H1 (cell line): Measurements from ENCODE around the gene GMCL1. TPM values are rescaled to one million over a fixed set of nuclear protein-coding genes. Genes with fewer than 3 reads are reported as not detected.

Experiments used
- CHD2 ChIP-seq: IDR thresholded peaks from 2 replicates; pipeline ENCODE4 v1.6.1; 2012; ENCODE audit warnings: low read length, improper control_type of control experiment
- CTCF ChIP-seq, 3 experiments: IDR thresholded peaks; 1 replicate in 2 of 3; 2 replicates in 1 of 3; pipeline versions ENCODE4 v1.5.1 to v1.6.1; 2011; ENCODE audit warnings: low read length in 3 of 3, mild to moderate bottlenecking in 3 of 3, inconsistent platforms in 2 of 3, low read depth in 1 of 3, moderate library complexity in 1 of 3; ENCODE audit not compliant: insufficient read depth in 1 of 3; ENCODE audit errors: control extremely low read depth in 1 of 3
- HDAC6 ChIP-seq: IDR thresholded peaks from one replicate; pipeline ENCODE4 v1.7.1; 2012; ENCODE audit warnings: low read depth, mild to moderate bottlenecking, inconsistent platforms, low read length, moderate library complexity
- JUN ChIP-seq: IDR thresholded peaks from 2 replicates; pipeline ENCODE4 v1.6.1; 2011; ENCODE audit warnings: low read depth, mild to moderate bottlenecking, improper control_type of control experiment, low read length
- PHF8 ChIP-seq: fragments of 200-600 bp; sonication (generic); conservative IDR thresholded peaks from 2 replicates; pipeline ENCODE4 v1.7.1; 2012; ENCODE audit warnings: low read depth, mild to moderate bottlenecking, inconsistent platforms, low read length, moderate library complexity
- POLR2A ChIP-seq, 2 experiments: IDR thresholded peaks; 1 replicate in 1 of 2; 2 replicates in 1 of 2; pipeline ENCODE4 v1.6.1; 2011; ENCODE audit warnings: low read depth in 2 of 2, low read length in 2 of 2, mild to moderate bottlenecking in 2 of 2; ENCODE audit errors: control extremely low read depth in 1 of 2
- RNF2 ChIP-seq: fragments of 200-900, 300-1000 bp; sonication (generic); IDR thresholded peaks from 2 replicates; pipeline ENCODE4 v1.7.1; 2016; ENCODE audit warnings: borderline replicate concordance, low read depth, mild to moderate bottlenecking, antibody characterized with exemption, low read length; ENCODE audit not compliant: poor library complexity, severe bottlenecking; ENCODE audit errors: missing control alignments
- SRF ChIP-seq: IDR thresholded peaks from 2 replicates; pipeline ENCODE4 v1.6.1; 2011; ENCODE audit warnings: mild to moderate bottlenecking, low read depth, low read length, moderate library complexity
- TAF1 ChIP-seq: IDR thresholded peaks from 2 replicates; pipeline ENCODE4 v1.6.1; 2011; ENCODE audit warnings: mild to moderate bottlenecking, low read depth, low read length
- polyA plus RNA-seq, 7 experiments: library from polyadenylated mRNA; depleted of rRNA in 3 of 7; stranded (reverse) in 5 of 7; unstranded in 2 of 7; fragments of >200 nt in 5 of 7; fragments of 200-250 nt in 2 of 7; gene quantifications; 1 replicate in 5 of 7; 2 replicates in 1 of 7; 4 replicates in 1 of 7; pipeline versions ENCODE4 v1.2.1 to v1.2.3, GENCODE V29; 2011 to 2013; ENCODE audit warnings: missing spikeins in 2 of 7, mixed read lengths in 2 of 7
- total RNA-seq: library from RNA; stranded (reverse); fragmentation: NEBNext Ultra II Directional; extraction: Animal tissue kit (Norgen Biotek cat#: 25700); gene quantifications from 2 replicates; pipeline ENCODE4 v1.2.1, GENCODE V29; 2021
- TF ChIP-seq, protein P1 (sequence below): IDR thresholded peaks from 2 replicates; pipeline ENCODE4 v1.6.1; 2011; ENCODE audit warnings: low read depth, mild to moderate bottlenecking, low read length; ENCODE audit not compliant: insufficient read depth

Gene GMCL1
- total and polyA plus RNA-seq, 2 of the 8 experiments (the other 6 are each of a cell fraction or from before 2014, with no cell fraction given), result 6.5 to 21.9 TPM

- TF ChIP-seq CHD2 (no peak), POLR2A (IDR thresholded peaks at IDR 0.05; ENCODE audit: control extremely low read depth in 1 of 2, low read depth in 2 of 2, low read length in 2 of 2) (no peak), SRF (no peak; the same call in 1 of the 2 replicates), CTCF (IDR thresholded peaks at IDR 0.05; ENCODE audit: control extremely low read depth in 1 of 3, insufficient read depth in 1 of 3, low read depth in 1 of 3, low read length in 3 of 3) (peak in 2 of 3 experiments; percentile 79 to 82; a peak in 3 of 4 replicates), JUN (no peak), RNF2 (no peak), PHF8 (no peak), TAF1 (no peak), HDAC6 (no peak)
- TF ChIP-seq, protein P1, sequence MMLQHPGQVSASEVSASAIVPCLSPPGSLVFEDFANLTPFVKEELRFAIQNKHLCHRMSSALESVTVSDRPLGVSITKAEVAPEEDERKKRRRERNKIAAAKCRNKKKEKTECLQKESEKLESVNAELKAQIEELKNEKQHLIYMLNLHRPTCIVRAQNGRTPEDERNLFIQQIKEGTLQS, result no peak
Measured at GRCh38 chr2:69816923-69817542, 12.4 kb upstream of the GMCL1 start (continued).
